HUDEP-2 (cell line): ENCODE data around the gene SLC27A3.
A peak's percentile ranks its signal among the peaks of the same experiment; 100 is the strongest.
"Not testable (repeated sequence)": the region's sequence is repeated elsewhere in the genome, so short reads cannot be mapped to it uniquely, and the experiment has no call there.

Source experiments
- DNase-seq, 76 experiments: peaks; one replicate each; lab custom pipeline; 2025; ENCODE audit not compliant: unreplicated experiment in 76 of 76; lab: John Stamatoyannopoulos, UW

Gene SLC27A3

DNA sequence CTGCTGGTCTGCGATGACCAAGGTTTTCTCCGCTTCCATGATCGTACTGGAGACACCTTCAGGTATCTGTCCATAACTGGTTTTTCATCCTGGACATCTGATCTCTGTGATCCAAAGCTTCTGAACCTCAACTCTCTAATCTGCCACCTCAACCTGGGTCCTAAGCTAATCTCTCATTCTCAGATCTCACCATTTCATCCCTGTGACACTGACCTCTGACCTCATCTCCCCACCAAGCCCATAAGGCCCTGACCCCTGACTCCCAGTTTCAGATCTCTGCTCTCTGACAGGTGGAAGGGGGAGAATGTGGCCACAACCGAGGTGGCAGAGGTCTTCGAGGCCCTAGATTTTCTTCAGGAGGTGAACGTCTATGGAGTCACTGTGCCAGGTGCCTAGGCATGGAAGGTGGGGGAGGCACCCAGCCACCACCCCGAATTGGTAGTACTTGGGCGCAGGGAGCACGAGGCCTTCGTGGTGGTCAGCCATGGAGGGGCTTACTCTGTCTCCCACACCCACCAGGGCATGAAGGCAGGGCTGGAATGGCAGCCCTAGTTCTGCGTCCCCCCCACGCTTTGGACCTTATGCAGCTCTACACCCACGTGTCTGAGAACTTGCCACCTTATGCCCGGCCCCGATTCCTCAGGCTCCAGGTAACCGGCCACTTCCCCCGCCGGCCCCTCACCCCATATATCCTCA lies 3.8 kb downstream of the SLC27A3 start:
- DNase-seq, result no peak

DNA sequence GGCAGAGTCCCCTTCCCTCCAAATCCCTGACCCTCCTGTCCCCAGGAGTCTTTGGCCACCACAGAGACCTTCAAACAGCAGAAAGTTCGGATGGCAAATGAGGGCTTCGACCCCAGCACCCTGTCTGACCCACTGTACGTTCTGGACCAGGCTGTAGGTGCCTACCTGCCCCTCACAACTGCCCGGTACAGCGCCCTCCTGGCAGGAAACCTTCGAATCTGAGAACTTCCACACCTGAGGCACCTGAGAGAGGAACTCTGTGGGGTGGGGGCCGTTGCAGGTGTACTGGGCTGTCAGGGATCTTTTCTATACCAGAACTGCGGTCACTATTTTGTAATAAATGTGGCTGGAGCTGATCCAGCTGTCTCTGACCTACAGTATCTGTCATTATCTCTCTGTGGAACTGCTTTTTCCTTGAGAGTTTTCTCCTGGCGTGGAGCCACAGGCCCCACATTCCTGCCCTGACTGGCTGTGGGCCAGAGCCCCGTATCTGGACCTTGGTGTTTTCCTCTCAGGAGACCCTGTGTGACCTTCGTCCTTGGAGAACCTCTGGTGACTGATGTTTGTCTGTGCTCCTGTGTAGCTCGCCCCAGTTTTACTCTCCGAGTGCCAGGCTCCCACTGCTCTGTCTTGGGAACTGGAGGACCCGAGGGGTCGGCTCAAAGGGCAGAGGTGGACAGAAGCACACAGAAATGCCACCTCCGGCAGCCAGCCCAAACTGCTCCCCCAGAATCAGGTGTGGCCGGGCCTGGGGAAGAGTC lies 4.8 kb downstream of the SLC27A3 start:
- DNase-seq, result peak in 1 of 76 experiments; percentile 2

- no peak for DNase-seq
Measured at GRCh38 chr1:153780551-153780950, 5.3 kb downstream of the SLC27A3 start.

GRCh38 chr1:153782648-153783047 lies 7.4 kb downstream of the SLC27A3 start:
- not testable (repeated sequence) for DNase-seq

GRCh38 chr1:153783233-153784190 lies 8.3 kb downstream of the SLC27A3 start:
- peak in 74 of 76 experiments; percentile 51 to 95 (median 84) for DNase-seq

DNA sequence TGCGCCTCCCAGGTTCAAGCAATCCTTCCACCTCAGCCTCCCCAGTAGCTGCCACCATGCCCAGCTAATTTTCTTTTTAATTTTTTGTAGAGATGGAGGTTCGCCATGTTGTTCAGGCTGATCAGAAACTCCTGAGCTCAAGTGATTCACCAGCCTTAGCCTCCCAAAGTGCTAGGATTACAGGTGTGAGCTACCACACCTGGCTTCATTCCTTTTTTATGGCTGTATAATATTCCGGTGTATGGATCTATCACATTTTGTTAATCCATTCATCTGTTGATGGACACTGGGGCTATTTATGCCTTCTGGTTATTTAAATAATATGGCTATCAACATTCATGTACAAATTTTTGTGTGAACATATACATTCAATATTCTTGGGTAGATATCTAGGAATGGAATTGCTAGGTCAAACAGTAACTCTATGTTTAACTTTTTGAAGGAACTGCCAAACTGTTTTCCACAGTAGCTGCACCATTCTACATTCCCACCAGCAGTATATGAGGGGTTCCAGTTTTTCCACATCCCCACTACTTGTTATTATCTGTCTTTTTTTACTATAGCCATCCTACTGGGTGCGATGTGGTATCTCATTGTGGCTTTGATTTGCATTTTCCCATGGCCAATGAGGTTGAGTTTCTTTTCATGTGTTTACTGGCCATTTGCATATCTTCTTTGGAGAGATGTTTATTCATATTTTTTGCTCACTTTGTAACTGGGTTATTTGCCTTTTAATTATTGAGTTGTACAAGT lies 11.0 kb downstream of the SLC27A3 start:
- DNase-seq, result no peak

DNA sequence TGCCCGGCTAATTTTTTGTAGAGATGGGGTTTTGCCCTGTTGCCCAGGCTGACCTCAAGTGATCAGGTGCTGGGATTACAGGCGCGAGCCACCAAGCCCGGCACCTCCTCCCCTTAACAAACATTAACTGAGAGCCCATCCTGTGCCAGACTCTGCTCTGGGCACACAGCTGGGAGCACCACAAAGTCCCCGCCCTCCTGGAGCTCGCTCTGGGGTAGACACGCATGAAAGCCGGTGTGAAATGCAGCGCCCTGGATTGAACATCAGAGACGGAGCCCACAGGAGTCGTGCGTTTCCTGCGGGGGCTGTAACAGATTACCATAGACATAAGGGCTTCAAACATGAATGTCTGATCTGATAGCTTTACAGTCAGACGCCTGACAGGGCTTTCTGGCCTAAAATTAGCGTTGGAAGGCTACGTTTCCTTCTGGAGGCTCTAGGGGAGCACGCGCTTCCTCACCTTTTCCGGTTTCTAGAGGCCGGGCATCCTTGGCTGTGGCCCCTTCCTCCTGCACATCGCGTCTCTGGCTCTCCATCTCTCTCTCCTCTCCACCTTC lies 14.3 kb downstream of the SLC27A3 start:
- no peak for DNase-seq

DNA sequence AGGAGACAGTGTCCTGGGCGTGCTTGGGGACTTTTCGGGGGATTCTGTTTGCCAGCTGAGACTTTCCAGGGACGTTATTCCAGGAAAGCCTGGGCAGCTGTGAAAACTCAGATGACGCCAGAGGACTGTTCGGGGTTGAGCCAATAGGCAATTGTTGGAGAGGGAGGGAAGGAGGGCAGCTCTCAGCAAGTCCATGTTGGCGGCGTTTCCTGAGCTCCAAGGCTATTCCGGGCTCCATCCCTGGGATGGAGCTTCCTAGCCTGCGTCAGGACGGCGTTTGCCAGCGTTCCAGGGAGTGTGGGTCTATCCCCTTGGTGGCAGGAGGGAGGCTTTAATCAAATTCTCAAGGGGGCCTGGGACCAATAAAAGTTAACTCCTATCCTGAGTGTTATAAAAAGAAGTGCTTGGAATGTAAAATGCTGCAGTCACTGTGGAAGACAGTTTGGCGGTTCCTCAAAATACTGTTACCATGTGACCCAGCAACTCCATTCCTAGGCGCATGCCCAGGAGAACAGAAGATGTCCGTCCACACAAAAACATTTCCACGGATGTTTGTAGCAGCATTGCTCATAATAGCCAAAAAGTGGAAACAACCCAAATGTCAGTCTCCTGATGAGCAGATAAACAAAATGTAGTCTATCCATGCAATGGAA lies 15.2 kb downstream of the SLC27A3 start:
- DNase-seq, result no peak

- no peak for DNase-seq
Measured at GRCh38 chr1:153790966-153791647, 15.9 kb downstream of the SLC27A3 start.

GRCh38 chr1:153791648-153792253 lies 16.5 kb downstream of the SLC27A3 start:
- DNase-seq, result peak in 1 of 76 experiments; percentile 2

DNA sequence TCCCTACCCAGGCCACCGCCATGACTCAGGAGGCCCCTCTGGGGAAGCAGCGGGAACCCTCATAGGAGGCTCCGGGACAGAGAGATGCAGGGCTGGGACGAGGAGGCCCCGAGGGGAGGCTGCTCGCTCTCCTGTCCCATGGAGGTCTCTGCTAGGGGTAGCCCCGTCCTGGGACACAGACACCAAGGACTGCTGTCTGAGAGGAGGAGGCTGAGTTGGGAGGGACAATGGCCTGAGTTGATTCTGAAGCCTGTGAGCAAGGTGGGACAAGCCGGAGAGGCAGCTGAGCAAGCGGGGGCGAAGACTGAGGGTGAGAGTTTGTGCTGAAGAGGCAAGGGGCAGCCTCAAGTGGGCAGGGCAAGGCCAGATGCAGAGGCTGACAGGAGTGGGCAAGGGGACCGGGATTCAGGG lies 17.4 kb downstream of the SLC27A3 start:
- DNase-seq, result no peak

- DNase-seq, result no peak
Measured at GRCh38 chr1:153793261-153793972, 18.2 kb downstream of the SLC27A3 start.

GRCh38 chr1:153793973-153794615 lies 18.9 kb downstream of the SLC27A3 start:
- DNase-seq, result no peak

GRCh38 chr1:153794624-153795329 lies 19.6 kb downstream of the SLC27A3 start:
- no peak for DNase-seq

- DNase-seq, result no peak
Measured at GRCh38 chr1:153795330-153795837, 20.2 kb downstream of the SLC27A3 start.

DNA sequence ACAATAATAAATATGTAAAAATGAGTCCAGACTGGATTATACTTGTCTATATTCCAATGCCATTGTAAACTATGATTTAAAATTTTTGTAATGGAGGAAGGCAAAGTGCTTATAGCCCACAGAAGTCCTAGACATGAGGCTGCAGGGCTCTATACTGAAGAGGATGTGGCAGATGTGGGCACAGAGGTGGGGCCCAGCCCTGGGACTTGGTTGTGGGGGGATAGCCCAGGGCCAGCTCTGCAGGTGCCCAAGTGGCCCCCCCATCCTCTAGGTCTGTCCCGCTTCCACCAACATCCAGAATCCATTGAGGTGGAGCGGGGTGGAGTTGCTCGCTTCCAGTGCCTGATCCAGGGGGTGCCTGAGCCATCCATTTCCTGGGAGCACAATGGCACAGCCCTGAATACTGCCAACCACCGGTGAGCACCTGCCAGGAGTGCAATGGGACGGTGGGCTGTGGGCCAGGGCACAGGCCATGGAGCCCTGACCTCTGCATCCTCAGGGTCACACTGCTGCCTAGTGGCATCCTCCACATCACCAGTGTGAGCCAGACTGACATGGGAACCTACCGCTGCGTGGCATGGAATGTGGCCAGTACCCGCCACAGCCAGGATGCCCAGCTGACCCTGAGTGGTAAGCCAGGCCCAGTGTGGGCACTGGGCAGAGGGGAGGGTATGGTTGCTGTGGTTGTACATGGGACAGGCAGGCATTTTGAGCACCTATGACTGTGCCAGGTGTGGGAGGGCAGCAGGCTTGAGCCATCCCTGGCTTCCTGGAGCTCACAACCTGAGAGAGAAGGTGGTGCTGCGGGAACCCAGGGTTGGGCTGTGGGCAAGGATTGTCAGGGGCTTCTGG lies 21.0 kb downstream of the SLC27A3 start:
- no peak for DNase-seq
